NT2/D1 (cell line): Measurements from ENCODE around the gene NABP1.

ENCODE experiments used
- DNase-seq: peaks from one replicate; pipeline ENCODE4 v3.0.0-alpha.2; 2011; ENCODE audit warnings: low read depth, low spot score
- H3K27me3 ChIP-seq: 2 replicates; pipeline ENCODE4 v1.6.0; 2011; ENCODE audit warnings: mild to moderate bottlenecking; ENCODE audit not compliant: insufficient read length, insufficient read depth
- H3K36me3 ChIP-seq: 2 replicates; pipeline ENCODE4 v1.6.1; 2011; ENCODE audit warnings: mild to moderate bottlenecking, low read length, mixed read lengths; ENCODE audit not compliant: insufficient read depth, insufficient read length
- H3K4me1 ChIP-seq: 2 replicates; pipeline ENCODE4 v1.5.1; 2011; ENCODE audit not compliant: insufficient read depth, insufficient read length
- H3K4me3 ChIP-seq: 2 replicates; pipeline ENCODE4 v1.5.1; 2011; ENCODE audit warnings: low read depth; ENCODE audit not compliant: insufficient read length
- H3K9ac ChIP-seq: 2 replicates; pipeline ENCODE4 v1.6.0; 2011; ENCODE audit warnings: low read depth; ENCODE audit not compliant: insufficient read length
- H3K9me3 ChIP-seq: 2 replicates; pipeline ENCODE4 v1.5.1; 2011; ENCODE audit warnings: mild to moderate bottlenecking, low read length; ENCODE audit not compliant: insufficient read depth
- SUZ12 ChIP-seq: IDR thresholded peaks from 2 replicates; pipeline ENCODE4 v1.6.1; 2011; ENCODE audit not compliant: insufficient read length, insufficient read depth; ENCODE audit errors: extremely low read depth
- YY1 ChIP-seq: IDR thresholded peaks from 2 replicates; pipeline ENCODE4 v1.6.1; 2011; ENCODE audit not compliant: insufficient read length, insufficient read depth
- ZNF274 ChIP-seq: IDR thresholded peaks from 2 replicates; pipeline ENCODE4 v1.6.1; 2011; ENCODE audit warnings: mild to moderate bottlenecking, low read depth, low read length

Gene NABP1

DNA sequence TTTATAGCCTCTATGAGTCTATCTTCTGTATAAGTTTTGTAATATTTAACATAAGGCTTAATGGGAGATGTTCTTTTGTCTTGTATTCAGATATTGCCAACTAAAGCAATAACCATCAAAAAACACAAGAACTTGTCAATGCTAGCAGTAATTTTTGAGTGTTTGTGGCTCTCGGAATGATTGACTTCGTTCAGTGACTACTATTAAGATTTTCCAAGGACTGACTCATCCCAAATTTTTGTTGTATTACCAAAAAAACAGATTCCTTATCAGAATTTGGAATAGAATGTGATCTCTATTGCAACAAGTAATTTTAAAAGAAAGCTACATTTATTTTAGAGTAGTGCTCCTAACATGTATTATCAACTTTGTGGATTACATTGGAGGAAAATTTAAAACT is 8.1 kb downstream of the NABP1 start:
- Histone ChIP-seq H3K9ac (no peak overlapping the region), H3K36me3 (peaks cover 76% of the 10 kb centered on the region), H3K4me3 (no peak overlapping the region), H3K9me3 (no peaks in the 10 kb centered on the region), H3K4me1 (no peaks in the 10 kb centered on the region), H3K27me3 (no peaks in the 10 kb centered on the region)
- TF ChIP-seq YY1 (no peak), SUZ12 (no peak), ZNF274 (no peak)
- no peak for DNase-seq

DNA sequence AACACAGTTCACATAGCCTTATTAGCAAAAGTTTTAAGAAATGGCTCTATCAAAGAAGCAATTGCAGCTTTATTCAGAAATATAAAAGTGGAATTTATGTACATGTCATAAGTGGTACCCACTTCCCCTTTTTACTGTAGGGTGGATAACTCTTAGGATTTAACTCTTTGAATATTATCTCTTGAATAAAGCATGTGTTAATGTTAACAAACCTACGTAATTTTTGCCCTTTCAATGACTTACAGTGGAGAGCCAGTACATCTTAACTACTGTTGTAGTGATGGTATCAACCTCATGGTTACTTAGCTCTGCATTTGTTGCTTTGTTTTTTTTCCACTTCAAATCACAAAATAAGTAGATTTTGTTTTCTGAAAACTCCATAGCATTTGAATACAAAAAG is 8.8 kb downstream of the NABP1 start:
- Histone ChIP-seq H3K36me3 (peaks cover 71% of the 10 kb centered on the region), H3K9me3 (no peaks in the 10 kb centered on the region), H3K27me3 (no peaks in the 10 kb centered on the region), H3K9ac (no peak overlapping the region), H3K4me3 (no peak overlapping the region), H3K4me1 (no peaks in the 10 kb centered on the region)
- TF ChIP-seq SUZ12 (no peak), YY1 (no peak), ZNF274 (no peak)
- DNase-seq, result no peak

DNA sequence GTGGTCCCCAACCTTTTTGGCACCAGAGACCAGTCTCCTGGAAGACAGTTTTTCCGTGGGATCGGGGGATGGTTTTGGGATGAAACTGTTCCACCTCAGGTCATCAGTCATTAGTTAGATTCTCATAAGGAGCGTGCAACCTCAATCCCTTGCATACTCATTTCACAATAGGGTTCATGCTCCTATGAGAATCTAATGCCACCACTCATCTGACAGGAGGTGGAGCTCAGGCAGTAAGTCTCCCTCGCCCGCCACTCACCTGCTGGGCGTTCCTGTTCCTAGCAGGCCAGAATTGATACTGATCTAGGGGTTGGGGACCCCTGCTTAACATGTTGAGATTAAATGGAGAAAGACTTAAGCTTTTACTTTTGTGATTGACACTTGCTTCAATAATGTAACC is 9.9 kb downstream of the NABP1 start:
- no peak overlapping the region for H3K9ac ChIP-seq
- no peak for TF ChIP-seq YY1
- TF ChIP-seq ZNF274, result no peak
- TF ChIP-seq SUZ12, result no peak
- H3K36me3 ChIP-seq, result peaks cover 60% of the 10 kb centered on the region
- no peak overlapping the region for H3K4me3 ChIP-seq
- DNase-seq, result no peak
- no peaks in the 10 kb centered on the region for H3K27me3 ChIP-seq
- no peaks in the 10 kb centered on the region for H3K9me3 ChIP-seq
- H3K4me1 ChIP-seq, result no peaks in the 10 kb centered on the region

DNA sequence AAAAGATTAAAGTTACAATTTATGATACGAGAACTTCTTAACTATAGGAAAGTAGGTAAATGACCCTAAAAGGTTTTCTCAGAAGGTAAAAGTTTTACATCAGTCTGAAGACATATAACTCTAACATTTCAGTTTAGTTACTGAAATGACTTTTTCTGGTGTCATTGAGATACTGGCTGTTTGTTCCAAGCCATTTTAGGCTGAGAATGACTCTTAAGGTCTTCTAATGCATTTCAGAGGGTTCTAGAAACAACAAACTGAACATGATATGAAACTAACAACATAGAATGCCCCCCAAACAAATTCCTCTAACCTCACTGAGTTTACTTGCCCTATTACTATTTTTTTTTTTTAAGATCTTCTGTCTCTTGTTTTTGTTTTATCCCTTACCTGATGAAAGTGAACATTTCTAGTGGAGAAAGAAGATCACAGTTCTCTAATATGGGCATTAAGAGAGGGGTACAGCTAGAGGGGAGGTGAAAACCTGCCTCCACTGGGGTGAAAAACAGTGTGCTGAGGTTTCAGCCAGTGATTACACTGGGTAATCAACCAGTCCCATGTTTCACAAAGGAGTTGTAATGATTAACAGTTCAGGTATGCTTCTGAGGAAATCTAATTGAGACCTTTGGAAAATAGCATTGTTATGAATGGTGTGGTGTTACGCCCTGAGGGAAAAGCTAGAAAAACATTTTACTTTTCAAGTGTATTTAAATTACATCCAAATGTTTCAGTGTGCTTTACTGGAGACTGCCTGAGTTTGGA is 11.2 kb downstream of the NABP1 start:
- Histone ChIP-seq H3K4me3 (no peak overlapping the region), H3K36me3 (peaks cover 47% of the 10 kb centered on the region), H3K9me3 (no peaks in the 10 kb centered on the region), H3K4me1 (no peaks in the 10 kb centered on the region), H3K27me3 (no peaks in the 10 kb centered on the region), H3K9ac (no peak overlapping the region)
- DNase-seq, result peak; percentile 32
- no peak for TF ChIP-seq SUZ12
- no peak for TF ChIP-seq YY1
- TF ChIP-seq ZNF274, result no peak

DNA sequence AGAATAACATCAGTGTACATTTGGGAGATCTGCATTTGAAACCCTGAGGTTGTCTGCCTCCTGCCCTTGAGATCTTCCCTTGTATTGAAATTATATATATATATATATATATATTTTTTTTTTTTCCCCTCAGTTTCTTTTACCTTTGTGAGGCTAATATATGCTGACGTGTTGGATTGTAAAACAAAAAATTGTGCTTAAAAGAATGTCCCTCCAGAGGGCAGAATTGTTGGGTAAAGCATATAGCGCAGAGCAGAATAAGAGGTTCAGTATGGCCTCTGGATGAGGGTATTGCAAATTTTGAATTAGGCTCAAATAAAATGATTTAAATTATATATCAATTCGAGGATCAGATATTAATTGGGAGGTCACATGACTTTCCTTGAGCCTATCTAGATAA is 12.4 kb downstream of the NABP1 start:
- DNase-seq, result no peak
- H3K4me1 ChIP-seq, result no peaks in the 10 kb centered on the region
- no peaks in the 10 kb centered on the region for H3K9me3 ChIP-seq
- H3K36me3 ChIP-seq, result peaks cover 35% of the 10 kb centered on the region
- no peaks in the 10 kb centered on the region for H3K27me3 ChIP-seq
- no peak overlapping the region for H3K4me3 ChIP-seq
- TF ChIP-seq YY1 (no peak), ZNF274 (no peak), SUZ12 (no peak)
- H3K9ac ChIP-seq, result no peak overlapping the region

DNA sequence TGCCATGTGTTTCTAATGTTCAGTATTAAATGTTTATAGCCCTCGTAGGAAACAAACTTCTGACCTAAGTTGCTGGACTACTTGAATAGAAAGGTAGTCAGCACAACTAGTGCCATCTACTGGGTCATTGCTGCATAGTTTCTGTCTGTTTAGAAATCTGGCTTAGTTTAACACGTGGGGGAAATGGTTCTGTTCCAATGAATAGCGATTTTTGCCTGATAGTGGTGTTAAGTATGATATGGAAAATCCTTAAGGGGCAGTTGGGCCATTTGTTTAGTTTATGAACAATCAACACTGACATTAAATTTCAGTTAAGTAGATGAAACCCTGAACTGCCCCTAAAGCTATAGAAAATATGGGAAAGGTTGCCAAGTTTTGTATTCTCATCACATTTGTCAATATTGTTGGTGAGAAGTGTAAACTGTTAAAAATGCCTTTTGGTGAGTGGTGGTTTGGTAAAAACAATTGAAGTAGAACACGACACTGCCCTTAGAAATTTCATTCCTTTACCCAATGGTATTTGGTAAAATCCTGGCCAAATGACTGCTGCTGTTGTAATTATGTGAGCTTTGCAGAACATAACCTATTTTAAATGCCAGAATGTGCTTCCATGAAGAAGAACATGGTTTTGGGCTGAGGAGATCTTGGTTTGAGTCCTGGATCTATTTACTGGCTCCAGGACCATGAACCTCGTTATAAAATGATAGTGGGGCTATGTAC is 13.2 kb downstream of the NABP1 start:
- Histone ChIP-seq H3K4me3 (no peak overlapping the region), H3K36me3 (peaks cover 27% of the 10 kb centered on the region), H3K27me3 (no peaks in the 10 kb centered on the region), H3K9me3 (no peaks in the 10 kb centered on the region), H3K9ac (no peak overlapping the region), H3K4me1 (no peaks in the 10 kb centered on the region)
- peak; percentile 57 for DNase-seq
- no peak for TF ChIP-seq SUZ12
- TF ChIP-seq YY1, result no peak
- no peak for TF ChIP-seq ZNF274

DNA sequence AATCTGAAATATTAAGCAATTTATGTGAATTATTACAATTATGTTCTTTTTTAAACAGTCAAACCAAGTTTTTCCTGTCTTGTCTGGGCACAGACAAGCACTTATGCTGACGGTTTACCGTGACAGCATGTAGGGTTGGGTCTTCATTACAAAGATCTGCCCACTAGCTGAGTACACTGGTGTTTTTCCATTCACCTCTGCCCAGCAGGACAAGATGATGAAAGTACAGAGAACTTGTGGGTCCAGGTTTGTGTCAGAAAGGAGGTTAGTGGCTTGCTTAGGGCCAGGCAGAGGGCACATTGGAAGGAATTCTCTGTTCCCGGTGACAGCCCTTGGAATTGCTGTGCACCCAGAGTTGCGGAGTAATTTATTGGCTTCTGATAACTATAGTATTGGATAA is 14.0 kb downstream of the NABP1 start:
- no peak overlapping the region for H3K9ac ChIP-seq
- no peak for TF ChIP-seq YY1
- TF ChIP-seq ZNF274, result no peak
- TF ChIP-seq SUZ12, result no peak
- no peaks in the 10 kb centered on the region for H3K27me3 ChIP-seq
- DNase-seq, result no peak
- H3K4me3 ChIP-seq, result no peak overlapping the region
- H3K36me3 ChIP-seq, result peaks cover 19% of the 10 kb centered on the region
- H3K4me1 ChIP-seq, result no peaks in the 10 kb centered on the region
- H3K9me3 ChIP-seq, result no peaks in the 10 kb centered on the region
